K562 (cell line): ENCODE measurements around the gene XRN2. TPM values are rescaled to one million over a fixed set of nuclear protein-coding genes. Genes with fewer than 3 reads are reported as not detected.
A peak's percentile ranks its signal among the peaks of the same experiment; 100 is the strongest.
"Not testable (repeated sequence)": the region's sequence is repeated elsewhere in the genome, so short reads cannot be mapped to it uniquely, and the experiment has no call there.

ENCODE experiments used
- ATAC-seq: fragments of 200-7000 bp; cut with Tn5 transposase; 3 replicates; pipeline ENCODE4 v1.9.1; 2020; ENCODE audit warnings: moderate library complexity
- BruUV-seq: library from RNA; stranded (reverse); fragments of 400-500 nt; replicated peaks from 2 replicates; lab custom pipeline; 2021; lab: Mats Ljungman, UMichigan
- CTCF ChIA-PET: fragments of 300-600 bp; formaldehyde crosslinking; extraction: SDS; loops from one replicate; lab custom pipeline; 2021; ENCODE audit warnings: low intra/inter-chr PET ratio; lab: Yijun Ruan, JAX
- POLR2A ChIA-PET: fragments of 300-600, 350-650 bp; sonication (Branson Sonifier 250); formaldehyde crosslinking; extraction: SDS; loops from one replicate; lab custom pipeline; 2021; ENCODE audit warnings: antibody characterized with exemption, inconsistent platforms; lab: Yijun Ruan, JAX
- DNase-seq, 4 experiments: peaks; one replicate each; pipeline versions ENCODE4 v3.0.0 to v3.0.0-alpha.2; 2011 to 2018; ENCODE audit warnings: low spot score in 3 of 4, mixed read lengths in 3 of 4; ENCODE audit errors: extremely low read depth in 1 of 4
- FAIRE-seq: peaks from 2 replicates; lab custom pipeline; 2011; peaks lifted over from hg19 to GRCh38; lab: Jason Lieb, UNC
- H2AFZ ChIP-seq: 2 replicates; pipeline ENCODE4 v1.6.0; 2011; ENCODE audit warnings: low read depth, low read length, control low read depth, inconsistent platforms
- H3K27ac ChIP-seq: fragments of 200-600 bp; 3 replicates; pipeline ENCODE4 v1.8.0; 2011; ENCODE audit warnings: low read depth, mild to moderate bottlenecking, control low read depth, inconsistent platforms, low read length, moderate library complexity, mixed read lengths; ENCODE audit errors: extremely low read depth
- H3K27me3 ChIP-seq, 2 experiments: fragments of 300-600 bp in 1 of 2; 2 replicates in 1 of 2; 3 replicates in 1 of 2; pipeline versions ENCODE4 v1.6.0 to v1.8.0; 2011; ENCODE audit warnings: inconsistent platforms in 2 of 2, low read length in 2 of 2, mild to moderate bottlenecking in 1 of 2, mixed read lengths in 1 of 2, moderate library complexity in 1 of 2; ENCODE audit not compliant: control insufficient read depth in 2 of 2, insufficient read depth in 2 of 2
- H3K36me3 ChIP-seq: fragments of 300-600 bp; 3 replicates; pipeline ENCODE4 v1.8.0; 2011; ENCODE audit warnings: mild to moderate bottlenecking, low read length, inconsistent platforms; ENCODE audit not compliant: control insufficient read depth, insufficient read depth
- H3K4me1 ChIP-seq, 2 experiments: fragments of 200-600 bp in 1 of 2; replicated peaks in 1 of 2; 2 replicates in 1 of 2; 3 replicates in 1 of 2; pipeline versions ENCODE4 v1.5.1 to v1.8.0; 2011; ENCODE audit warnings: inconsistent platforms in 2 of 2, low read length in 2 of 2, mild to moderate bottlenecking in 1 of 2, mixed read lengths in 1 of 2, moderate library complexity in 1 of 2; ENCODE audit not compliant: control insufficient read depth in 2 of 2, insufficient read depth in 2 of 2
- H3K4me2 ChIP-seq: 2 replicates; pipeline ENCODE4 v1.6.1; 2011; ENCODE audit warnings: low read length, control low read depth, inconsistent platforms, mixed read lengths; ENCODE audit not compliant: insufficient read depth
- H3K4me3 ChIP-seq: fragments of 200-600 bp; sonication (generic), shearing (Covaris generic); 2 replicates; pipeline ENCODE4 v1.5.1; 2016; ENCODE audit warnings: control low read depth, inconsistent platforms
- H3K79me2 ChIP-seq: fragments of 200-600 bp; 3 replicates; pipeline ENCODE4 v1.8.0; 2011; ENCODE audit warnings: low read length, inconsistent platforms; ENCODE audit not compliant: control insufficient read depth, insufficient read depth
- H3K9ac ChIP-seq, 2 experiments: 2 replicates each; pipeline versions ENCODE4 v1.6.0 to v1.6.1; 2011; ENCODE audit warnings: low read depth in 2 of 2, low read length in 2 of 2, control low read depth in 1 of 2, inconsistent platforms in 1 of 2, mild to moderate bottlenecking in 1 of 2, mixed read lengths in 1 of 2; ENCODE audit not compliant: insufficient read depth in 1 of 2
- H3K9me1 ChIP-seq: one replicate; pipeline ENCODE4 v1.6.0; 2011; ENCODE audit warnings: inconsistent platforms, mild to moderate bottlenecking, low read length, moderate library complexity; ENCODE audit not compliant: control insufficient read depth, insufficient read depth
- H3K9me3 ChIP-seq: replicated peaks from 2 replicates; pipeline ENCODE4 v1.5.1; 2011; ENCODE audit warnings: low read depth, low read length, inconsistent platforms; ENCODE audit not compliant: control insufficient read depth, insufficient read depth
- H4K20me1 ChIP-seq: replicated peaks from 2 replicates; pipeline ENCODE4 v1.6.1; 2011; ENCODE audit warnings: low read length, inconsistent platforms, mixed read lengths; ENCODE audit not compliant: control insufficient read depth, insufficient read depth
- HNRNPUL1 ChIP-seq: fragments of 200-400 bp; formaldehyde crosslinking; IDR thresholded peaks from 2 replicates; pipeline ENCODE4 v1.6.1; 2017; ENCODE audit warnings: low read length
- SPI1 ChIP-seq: IDR thresholded peaks from 2 replicates; pipeline ENCODE4 v1.6.1; 2011; ENCODE audit warnings: low read depth, low read length, control low read depth, borderline replicate concordance
- WGBS: fragments of 100-300 bp; shearing (Covaris generic); methylation state at CpG from one replicate; pipeline ENCODE4 v1.1.6; 2016; ENCODE audit warnings: low coverage, mixed read lengths; ENCODE audit not compliant: insufficient coverage; ENCODE audit errors: missing lambda C conversion rate; 5-methylcytosine and 5-hydroxymethylcytosine counted together
- in situ Hi-C: fragments of 300-500 bp; cut with MboI; formaldehyde crosslinking; loops from 4 replicates; pipeline ENCODE4 v1.15.0; 2018; ENCODE audit warnings: inconsistent platforms, mixed read lengths
- intact Hi-C: fragments of 100-400 bp; cut with micrococcal nuclease; formaldehyde crosslinking; loops from 2 replicates; pipeline ENCODE4 v1.14.2; 2022
- polyA plus RNA-seq, 8 experiments: library from polyadenylated mRNA; depleted of rRNA in 4 of 8; stranded (reverse) in 5 of 8; unstranded in 3 of 8; fragments of >200 nt; fragmentation: Nextera tagmentation in 2 of 8; fragmentation: Illumina TruSeq in 1 of 8; extraction: Ambion mirVana in 2 of 8; extraction: Trizol in 1 of 8; gene quantifications; 2 replicates each; pipeline versions ENCODE4 v1.2.1 to v1.2.3, GENCODE V29; 2011 to 2014; ENCODE audit warnings: inconsistent platforms in 1 of 8, missing spikeins in 1 of 8
- total RNA-seq, 7 experiments: library from RNA; depleted of rRNA in 6 of 7; stranded (reverse); fragments of >200 nt in 6 of 7; fragmentation: Illumina TruSeq in 2 of 7; extraction: Trizol in 2 of 7; gene quantifications; 2 replicates each; pipeline versions ENCODE4 v1.2.1 to v1.2.3, GENCODE V29; 2011 to 2021; ENCODE audit warnings: low replicate concordance in 1 of 7

Gene XRN2
- total and polyA plus RNA-seq, 9 of the 15 experiments (the other 6 are each of a cell fraction or from before 2014, with no cell fraction given), result 41.8 to 67.3 (median 51.4) TPM

DNA sequence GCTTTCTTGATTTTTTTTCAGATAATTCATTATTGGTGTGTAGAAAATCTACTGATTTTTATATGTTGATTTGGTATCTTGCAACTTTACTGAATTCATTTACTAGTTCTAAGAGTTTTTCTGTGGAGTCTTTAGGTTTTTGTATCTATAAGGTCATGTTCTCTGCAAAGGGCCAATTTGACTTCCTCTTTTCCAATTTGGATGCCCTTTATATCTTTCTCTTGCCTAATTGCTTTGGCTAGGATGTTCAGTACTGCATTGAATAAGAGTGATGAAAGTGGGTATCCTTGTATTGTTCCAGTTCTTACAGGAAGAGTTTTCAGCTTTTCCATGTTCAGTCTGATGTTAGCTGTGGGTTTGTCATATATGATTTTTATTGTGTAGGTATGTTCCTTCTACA lies 108.6 kb downstream of the XRN2 start:
- no peaks in the 10 kb centered on the region for H3K9me1 ChIP-seq
- no peak for FAIRE-seq
- ChIA-PET POLR2A (no interaction called here), CTCF (no interaction called here)
- intact Hi-C loops (no loop called here), in situ Hi-C loops (no loop called here)
- no peaks in the 10 kb centered on the region for H4K20me1 ChIP-seq
- no peaks in the 10 kb centered on the region for H3K79me2 ChIP-seq
- H3K36me3 ChIP-seq, result no peaks in the 10 kb centered on the region
- H3K9me3 ChIP-seq, result no peaks in the 10 kb centered on the region
- TF ChIP-seq SPI1, result peak; percentile 51
- no peak for TF ChIP-seq HNRNPUL1
- H2AFZ ChIP-seq, result no peak overlapping the region
- BruUV-seq, result no TSS peak
- H3K4me3 ChIP-seq, result no peak overlapping the region
- no peak overlapping the region for H3K27ac ChIP-seq
- DNase-seq, result no peak
- ATAC-seq, result no peak
- H3K4me1 ChIP-seq, result no peaks in the 10 kb centered on the region
- no peak overlapping the region for H3K4me2 ChIP-seq
- no peak overlapping the region for H3K9ac ChIP-seq
- H3K27me3 ChIP-seq, result no peaks in the 10 kb centered on the region

DNA sequence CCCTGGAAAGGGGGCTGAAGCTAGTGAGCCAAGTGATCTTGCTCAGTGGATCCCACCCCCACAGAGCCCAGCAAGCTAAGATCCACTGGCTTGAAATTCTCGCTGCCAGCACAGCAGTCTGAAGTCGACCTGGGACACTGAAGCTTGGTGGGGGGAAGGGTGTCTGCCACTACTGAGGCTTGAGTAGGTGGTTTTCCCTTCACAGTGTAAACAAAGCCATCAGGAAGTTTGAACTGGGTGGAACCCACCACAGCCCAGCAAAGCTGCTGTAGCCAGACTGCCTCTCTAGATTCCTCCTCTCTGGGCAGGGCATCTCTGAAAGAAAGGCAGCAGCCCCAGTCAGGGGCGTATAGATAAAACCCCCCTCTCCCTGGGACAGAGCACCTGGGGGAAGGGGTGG lies 110.9 kb downstream of the XRN2 start:
- H3K9me3 ChIP-seq, H3K79me2 ChIP-seq, H4K20me1 ChIP-seq, H3K4me2 ChIP-seq, H3K36me3 ChIP-seq, FAIRE-seq, H3K4me3 ChIP-seq, H3K27me3 ChIP-seq, H3K27ac ChIP-seq, H2AFZ ChIP-seq, H3K4me1 ChIP-seq, H3K9ac ChIP-seq, ATAC-seq, CTCF ChIA-PET, DNase-seq, H3K9me1 ChIP-seq, POLR2A ChIA-PET, BruUV-seq, intact Hi-C loops, in situ Hi-C loops: not testable (repeated sequence)
- WGBS, result 0% methylated on average over 2 of the region's 3 CpGs

DNA sequence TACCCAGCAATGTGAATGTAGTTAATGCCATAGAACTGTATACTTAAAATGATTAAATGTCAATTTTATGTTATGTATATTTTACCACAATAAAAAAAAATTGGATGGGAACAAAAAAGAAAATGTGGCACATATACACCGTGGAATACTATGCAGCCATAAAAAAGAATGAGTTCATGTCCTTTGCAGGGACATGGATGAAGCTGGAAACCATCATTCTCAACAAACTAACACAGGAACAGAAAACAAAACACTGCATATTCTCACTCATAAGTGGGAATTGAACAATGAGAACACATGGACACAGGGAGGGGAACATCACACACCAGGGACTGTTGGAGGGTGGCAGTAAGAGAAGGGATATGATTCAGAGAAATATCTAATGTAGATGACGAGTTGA lies 116.0 kb downstream of the XRN2 start:
- BruUV-seq, ATAC-seq, H3K9me1 ChIP-seq, H3K4me2 ChIP-seq, CTCF ChIA-PET, intact Hi-C loops, H3K27ac ChIP-seq, POLR2A ChIA-PET, FAIRE-seq, H2AFZ ChIP-seq, H3K36me3 ChIP-seq, DNase-seq, H3K4me3 ChIP-seq, H3K79me2 ChIP-seq, H3K4me1 ChIP-seq, in situ Hi-C loops, H3K27me3 ChIP-seq, H3K9ac ChIP-seq, H3K9me3 ChIP-seq, H4K20me1 ChIP-seq: not testable (repeated sequence)
- 0% methylated on average over 2 of the region's 2 CpGs for WGBS
